ENCODE measurements around the gene FRAS1. TPM values are rescaled to one million over a fixed set of nuclear protein-coding genes. Genes with fewer than 3 reads are reported as not detected.

The FRAS1 gene
- total RNA-seq, 4 donors from 2014 or later: 3.1 to 11.4 (median 6.7) TPM

- Histone ChIP-seq H3K27me3 (no peaks in the 10 kb centered on the region), H3K4me3 (no peak overlapping the region)
- intact Hi-C loops (cut with DNase I): no loop called here
Observed at GRCh38 chr4:78446619-78447018, 389.5 kb downstream of the FRAS1 start.

GRCh38 chr4:78451407-78451806, 394.3 kb downstream of the FRAS1 start:
- no peaks in the 10 kb centered on the region for H3K9me3 ChIP-seq
- TF ChIP-seq CTCF (IDR thresholded peaks at IDR 0.05) (no peak), POLR2A (IDR thresholded peaks at IDR 0.05) (no peak)
- no peaks in the 10 kb centered on the region for H3K36me3 ChIP-seq
- 45 to 65% methylated on average over 3 of the region's 3 CpGs for WGBS, 2 donors
- no peaks in the 10 kb centered on the region for H3K4me1 ChIP-seq
- H3K27me3 ChIP-seq: no peaks in the 10 kb centered on the region
- intact Hi-C loops (cut with DNase I): no loop called here
- no peak overlapping the region for H3K27ac ChIP-seq
- H3K4me3 ChIP-seq: no peak overlapping the region
- DNase-seq: no peak

More at GRCh38 chr4:78446619-78447018, 389.5 kb downstream of the FRAS1 start:
- no peaks in the 10 kb centered on the region for H3K36me3 ChIP-seq
- H3K4me1 ChIP-seq: no peaks in the 10 kb centered on the region
- DNase-seq: no peak
- no peak overlapping the region for H3K27ac ChIP-seq
- TF ChIP-seq CTCF (IDR thresholded peaks at IDR 0.05) (no peak), POLR2A (IDR thresholded peaks at IDR 0.05) (no peak)
- WGBS, 2 donors: 68 to 78% methylated on average over 5 of the region's 5 CpGs
- H3K9me3 ChIP-seq: no peaks in the 10 kb centered on the region

DNA sequence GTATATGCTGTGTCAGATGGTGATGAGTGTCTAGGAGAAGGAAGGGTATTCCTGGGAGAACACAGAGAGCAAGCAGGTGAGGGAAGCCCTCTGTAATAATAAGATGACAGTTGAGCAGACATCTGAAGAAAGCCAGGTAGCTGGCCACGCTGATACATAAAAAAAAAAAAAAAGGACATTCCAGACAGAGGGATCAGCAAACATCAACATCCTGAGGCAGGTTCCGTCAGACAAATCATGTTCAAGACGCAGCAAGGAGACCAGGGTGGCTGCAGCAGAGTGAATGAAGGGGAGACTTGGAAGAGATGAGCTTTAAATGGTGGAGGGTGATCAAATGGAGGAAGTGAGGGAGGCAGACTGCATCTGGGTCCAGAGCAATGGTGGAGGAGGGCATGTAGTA, 396.9 kb downstream of the FRAS1 start:
- H3K4me3 ChIP-seq: no peak overlapping the region
- no peak for DNase-seq
- WGBS, 2 donors: 64 to 70% methylated on average over 3 of the region's 3 CpGs
- H3K27me3 ChIP-seq: no peaks in the 10 kb centered on the region
- intact Hi-C loops (cut with DNase I): no loop called here
- H3K27ac ChIP-seq: no peak overlapping the region
- TF ChIP-seq POLR2A (IDR thresholded peaks at IDR 0.05): no peak
- H3K4me1 ChIP-seq: no peaks in the 10 kb centered on the region
- no peaks in the 10 kb centered on the region for H3K9me3 ChIP-seq
- H3K36me3 ChIP-seq: peaks cover 0 to 6% (median 0%) of the 10 kb centered on the region in 3 donors

DNA sequence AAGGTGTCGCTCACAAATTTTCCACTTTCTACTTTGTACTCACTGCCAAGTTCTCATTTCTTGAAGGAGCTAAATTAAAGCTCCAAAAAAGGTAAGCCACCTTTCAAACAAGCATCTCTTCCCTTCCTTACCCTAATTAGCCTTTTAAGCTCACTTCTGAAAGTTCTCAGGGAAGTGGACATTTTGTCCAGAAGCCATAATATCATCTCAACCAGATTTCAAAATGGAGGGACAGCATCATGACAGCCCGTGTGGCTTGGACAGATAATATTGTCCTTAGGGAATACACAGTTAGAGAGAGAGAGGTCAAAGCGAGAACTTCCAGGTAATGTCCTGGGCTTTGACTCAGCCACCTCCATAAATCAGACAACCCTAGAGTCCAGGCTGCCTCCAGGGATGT, 400.6 kb downstream of the FRAS1 start:
- Histone ChIP-seq H3K36me3 (peaks cover 0 to 6% (median 0%) of the 10 kb centered on the region in 3 donors), H3K9me3 (no peaks in the 10 kb centered on the region), H3K4me1 (no peaks in the 10 kb centered on the region), H3K27ac (no peak overlapping the region), H3K27me3 (no peaks in the 10 kb centered on the region), H3K4me3 (no peak overlapping the region)
- TF ChIP-seq CTCF (IDR thresholded peaks at IDR 0.05): no peak
- no peak for TF ChIP-seq POLR2A (IDR thresholded peaks at IDR 0.05)
- intact Hi-C loops (cut with DNase I): no loop called here
- no peak for DNase-seq
- WGBS, 2 donors: 71 to 77% methylated on average over 3 of the region's 3 CpGs

DNA sequence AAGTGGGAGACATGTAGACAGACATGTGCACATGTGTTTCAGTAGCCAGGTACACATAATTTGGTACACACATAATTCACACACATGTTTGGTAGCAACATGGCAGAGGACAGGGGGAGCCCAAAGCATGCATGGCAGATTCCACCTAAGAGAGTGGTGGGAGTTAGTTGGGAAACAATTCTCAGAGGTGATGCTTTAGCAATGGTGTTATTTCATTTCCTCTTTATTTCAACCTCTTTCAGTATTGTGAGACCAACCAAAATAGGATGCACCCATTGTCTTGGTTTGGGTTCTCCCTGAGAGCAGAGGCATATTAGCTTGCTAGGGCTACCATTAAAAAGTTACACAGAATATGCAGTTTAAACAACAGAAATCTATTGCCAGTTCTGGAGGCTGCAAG, 402.2 kb downstream of the FRAS1 start:
- Histone ChIP-seq H3K27me3 (no peaks in the 10 kb centered on the region), H3K9me3 (no peaks in the 10 kb centered on the region), H3K4me3 (no peak overlapping the region), H3K36me3 (peaks cover 0 to 6% (median 0%) of the 10 kb centered on the region in 3 donors), H3K27ac (no peak overlapping the region), H3K4me1 (no peaks in the 10 kb centered on the region)
- TF ChIP-seq POLR2A (IDR thresholded peaks at IDR 0.05) (no peak), CTCF (IDR thresholded peaks at IDR 0.05) (no peak)
- no peak for DNase-seq
- intact Hi-C loops (cut with DNase I): no loop called here

DNA sequence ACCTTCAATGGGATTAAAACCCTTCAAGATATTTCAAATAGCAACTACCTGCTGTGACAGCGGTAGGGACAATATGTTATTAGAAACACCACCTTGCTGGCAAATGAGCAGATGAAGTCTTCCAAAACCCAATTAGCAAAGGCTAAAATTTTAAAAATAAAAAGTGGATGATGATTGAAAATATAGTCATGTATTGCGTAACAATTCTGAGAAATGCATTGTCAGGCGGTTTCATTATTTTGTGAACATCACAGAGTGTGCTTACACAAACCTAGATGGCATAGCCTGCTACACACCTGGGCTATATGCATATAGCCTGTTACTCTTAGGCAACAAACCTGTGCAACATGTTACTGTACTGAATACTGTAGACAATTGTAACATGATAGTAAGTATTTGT, 403.2 kb downstream of the FRAS1 start:
- H3K4me1 ChIP-seq: no peaks in the 10 kb centered on the region
- H3K4me3 ChIP-seq: no peak overlapping the region
- no peak overlapping the region for H3K27ac ChIP-seq
- no peak for TF ChIP-seq POLR2A (IDR thresholded peaks at IDR 0.05)
- TF ChIP-seq CTCF (IDR thresholded peaks at IDR 0.05): no peak
- H3K27me3 ChIP-seq: no peaks in the 10 kb centered on the region
- peaks cover 0 to 6% (median 0%) of the 10 kb centered on the region in 3 donors for H3K36me3 ChIP-seq
- intact Hi-C loops (cut with DNase I): no loop called here
- no peaks in the 10 kb centered on the region for H3K9me3 ChIP-seq
- WGBS, 2 donors: 79 to 94% methylated on average over 3 of the region's 3 CpGs
- DNase-seq: no peak
